ENCODE results near the gene MOCS1.

GRCh38 chr6:39905640-39905975 lies 28.7 kb downstream of the MOCS1 start:
- TF ChIP-seq, protein P1, sequence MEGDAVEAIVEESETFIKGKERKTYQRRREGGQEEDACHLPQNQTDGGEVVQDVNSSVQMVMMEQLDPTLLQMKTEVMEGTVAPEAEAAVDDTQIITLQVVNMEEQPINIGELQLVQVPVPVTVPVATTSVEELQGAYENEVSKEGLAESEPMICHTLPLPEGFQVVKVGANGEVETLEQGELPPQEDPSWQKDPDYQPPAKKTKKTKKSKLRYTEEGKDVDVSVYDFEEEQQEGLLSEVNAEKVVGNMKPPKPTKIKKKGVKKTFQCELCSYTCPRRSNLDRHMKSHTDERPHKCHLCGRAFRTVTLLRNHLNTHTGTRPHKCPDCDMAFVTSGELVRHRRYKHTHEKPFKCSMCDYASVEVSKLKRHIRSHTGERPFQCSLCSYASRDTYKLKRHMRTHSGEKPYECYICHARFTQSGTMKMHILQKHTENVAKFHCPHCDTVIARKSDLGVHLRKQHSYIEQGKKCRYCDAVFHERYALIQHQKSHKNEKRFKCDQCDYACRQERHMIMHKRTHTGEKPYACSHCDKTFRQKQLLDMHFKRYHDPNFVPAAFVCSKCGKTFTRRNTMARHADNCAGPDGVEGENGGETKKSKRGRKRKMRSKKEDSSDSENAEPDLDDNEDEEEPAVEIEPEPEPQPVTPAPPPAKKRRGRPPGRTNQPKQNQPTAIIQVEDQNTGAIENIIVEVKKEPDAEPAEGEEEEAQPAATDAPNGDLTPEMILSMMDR (IDR thresholded peaks at IDR 0.05), result no peak
- TF ChIP-seq EZH2phosphoT487 (IDR thresholded peaks at IDR 0.05) (no peak), EZH2 (IDR thresholded peaks at IDR 0.05) (no peak)
